HG03103 (cell line): Measurements from ENCODE around the gene DIS3L2.
"Not testable (repeated sequence)": the region's sequence is repeated elsewhere in the genome, so short reads cannot be mapped to it uniquely, and the experiment has no call there.

Experiments used
- ATAC-seq: cut with Tn5 transposase; IDR thresholded peaks from one replicate; pipeline ENCODE4 v1.9.1; 2021; ENCODE audit warnings: low read depth; ENCODE audit not compliant: unreplicated experiment

DIS3L2 gene

GRCh38 chr2:232363064-232363783 is 401.7 kb downstream of the DIS3L2 start:
- not testable (repeated sequence) for ATAC-seq

GRCh38 chr2:232363784-232364615 is 402.5 kb downstream of the DIS3L2 start:
- ATAC-seq, result no peak

- not testable (repeated sequence) for ATAC-seq
Observed at GRCh38 chr2:232364806-232365594, 403.5 kb downstream of the DIS3L2 start.

GRCh38 chr2:232365621-232366321 is 404.3 kb downstream of the DIS3L2 start:
- ATAC-seq, result no peak

GRCh38 chr2:232366461-232366860 is 404.9 kb downstream of the DIS3L2 start:
- not testable (repeated sequence) for ATAC-seq

- ATAC-seq, result no peak
Observed at GRCh38 chr2:232367016-232367415, 405.5 kb downstream of the DIS3L2 start.

- no peak for ATAC-seq
Observed at GRCh38 chr2:232367591-232368233, 406.2 kb downstream of the DIS3L2 start.

- ATAC-seq, result no peak
Observed at GRCh38 chr2:232368311-232368731, 406.8 kb downstream of the DIS3L2 start.

GRCh38 chr2:232369126-232369951 is 407.8 kb downstream of the DIS3L2 start:
- ATAC-seq, result no peak

GRCh38 chr2:232370007-232370406 is 408.5 kb downstream of the DIS3L2 start:
- ATAC-seq, result not testable (repeated sequence)

- no peak for ATAC-seq
Observed at GRCh38 chr2:232372231-232373208, 411.0 kb downstream of the DIS3L2 start.

GRCh38 chr2:232374356-232374755 is 412.8 kb downstream of the DIS3L2 start:
- no peak for ATAC-seq

GRCh38 chr2:232375164-232375563 is 413.7 kb downstream of the DIS3L2 start:
- ATAC-seq, result no peak

- no peak for ATAC-seq
Observed at GRCh38 chr2:232376260-232376659, 414.7 kb downstream of the DIS3L2 start.

GRCh38 chr2:232376713-232377112 is 415.2 kb downstream of the DIS3L2 start:
- no peak for ATAC-seq

GRCh38 chr2:232377319-232377718 is 415.8 kb downstream of the DIS3L2 start:
- no peak for ATAC-seq

GRCh38 chr2:232377841-232378734 is 416.6 kb downstream of the DIS3L2 start:
- no peak for ATAC-seq
